ENCODE results near the gene SDK1.

SDK1 gene

GRCh38 chr7:4265676-4266075 lies 964.6 kb downstream of the SDK1 start:
- Histone ChIP-seq H3K36me3 (ENCODE audit: control insufficient read depth in 2 of 2, insufficient read depth in 1 of 2, low read length in 2 of 2) (no peaks in the 10 kb centered on the region), H3K27ac (ENCODE audit: extremely low read depth, low read depth, low read length) (no peak overlapping the region), H3K9me3 (ENCODE audit: control insufficient read depth, insufficient read depth, low read depth, low read length) (no peaks in the 10 kb centered on the region), H3K4me3 (ENCODE audit: low read depth, low read length) (no peak overlapping the region), H3K4me1 (ENCODE audit: control insufficient read depth, insufficient read depth, low read length) (no peaks in the 10 kb centered on the region)
- CTCF ChIA-PET = no interaction called here
- no peak for TF ChIP-seq ZNF677 (tag by site-specific recombination; IDR thresholded peaks at IDR 0.05)
- TF ChIP-seq, protein P1, sequence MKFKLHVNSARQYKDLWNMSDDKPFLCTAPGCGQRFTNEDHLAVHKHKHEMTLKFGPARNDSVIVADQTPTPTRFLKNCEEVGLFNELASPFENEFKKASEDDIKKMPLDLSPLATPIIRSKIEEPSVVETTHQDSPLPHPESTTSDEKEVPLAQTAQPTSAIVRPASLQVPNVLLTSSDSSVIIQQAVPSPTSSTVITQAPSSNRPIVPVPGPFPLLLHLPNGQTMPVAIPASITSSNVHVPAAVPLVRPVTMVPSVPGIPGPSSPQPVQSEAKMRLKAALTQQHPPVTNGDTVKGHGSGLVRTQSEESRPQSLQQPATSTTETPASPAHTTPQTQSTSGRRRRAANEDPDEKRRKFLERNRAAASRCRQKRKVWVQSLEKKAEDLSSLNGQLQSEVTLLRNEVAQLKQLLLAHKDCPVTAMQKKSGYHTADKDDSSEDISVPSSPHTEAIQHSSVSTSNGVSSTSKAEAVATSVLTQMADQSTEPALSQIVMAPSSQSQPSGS (tag by site-specific recombination; IDR thresholded peaks at IDR 0.05; ENCODE audit: low read depth) = no peak
- no peak for TF ChIP-seq RBAK (tag by site-specific recombination; IDR thresholded peaks at IDR 0.05)
- TF ChIP-seq TRIM28 (IDR thresholded peaks at IDR 0.05; ENCODE audit: borderline replicate concordance, low read length) = no peak
- no peak for TF ChIP-seq ZFP3 (tag by site-specific recombination; IDR thresholded peaks at IDR 0.05; ENCODE audit: low read depth)
- TF ChIP-seq ZNF132 (tag by site-specific recombination; IDR thresholded peaks at IDR 0.05; ENCODE audit: borderline replicate concordance) = no peak
- no peak for TF ChIP-seq ZNF510 (tag by site-specific recombination; IDR thresholded peaks at IDR 0.05; ENCODE audit: insufficient replicate concordance)
- TF ChIP-seq, protein P2, sequence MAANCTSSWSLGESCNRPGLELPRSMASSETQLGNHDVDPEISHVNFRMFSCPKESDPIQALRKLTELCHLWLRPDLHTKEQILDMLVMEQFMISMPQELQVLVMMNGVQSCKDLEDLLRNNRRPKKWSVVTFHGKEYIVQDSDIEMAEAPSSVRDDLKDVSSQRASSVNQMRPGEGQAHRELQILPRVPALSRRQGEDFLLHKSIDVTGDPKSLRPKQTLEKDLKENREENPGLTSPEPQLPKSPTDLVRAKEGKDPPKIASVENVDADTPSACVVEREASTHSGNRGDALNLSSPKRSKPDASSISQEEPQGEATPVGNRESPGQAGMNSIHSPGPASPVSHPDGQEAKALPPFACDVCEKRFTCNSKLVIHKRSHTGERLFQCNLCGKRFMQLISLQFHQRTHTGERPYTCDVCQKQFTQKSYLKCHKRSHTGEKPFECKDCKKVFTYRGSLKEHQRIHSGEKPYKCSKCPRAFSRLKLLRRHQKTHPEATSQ (tag by site-specific recombination; IDR thresholded peaks at IDR 0.05) = no peak
- POLR2A ChIA-PET = no interaction called here

DNA sequence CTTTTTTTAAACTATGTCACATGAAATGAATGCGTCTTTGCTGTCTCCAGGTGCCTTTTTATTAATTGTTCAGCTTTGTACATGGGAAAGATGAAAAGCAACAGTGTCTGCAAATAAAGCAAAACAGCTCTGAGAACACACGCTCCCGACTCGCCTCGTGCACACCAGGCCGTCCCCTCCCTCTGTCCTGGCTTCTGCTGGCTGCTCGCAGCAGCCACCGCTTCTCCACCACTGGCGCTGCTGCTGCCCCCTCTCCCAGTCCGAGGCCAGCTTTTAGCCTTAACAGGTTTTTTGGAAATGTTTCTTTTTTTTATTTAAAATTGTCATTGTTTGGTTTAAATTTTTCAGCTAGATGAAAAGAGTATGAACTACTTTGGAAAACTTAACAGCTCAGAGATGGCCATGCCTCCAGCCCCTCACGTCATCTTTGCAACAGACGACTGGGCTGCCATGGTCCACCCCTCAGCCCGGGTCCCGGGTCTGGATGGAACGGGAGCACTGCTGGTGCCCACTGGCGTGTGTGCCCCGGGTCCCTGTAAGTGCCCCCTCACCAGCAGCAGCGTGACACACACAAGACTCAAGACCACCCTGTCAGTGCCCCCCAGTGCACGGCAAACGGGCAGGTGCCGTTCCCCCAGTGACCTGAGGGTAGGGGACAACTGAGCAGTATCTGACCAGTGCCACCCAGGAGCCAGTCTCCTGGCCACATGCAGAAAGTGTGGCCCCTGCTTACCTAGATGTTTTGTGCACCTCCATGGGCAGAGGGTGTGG lies 965.4 kb downstream of the SDK1 start:
- Histone ChIP-seq H3K4me1 (ENCODE audit: control insufficient read depth, insufficient read depth, low read length) (no peaks in the 10 kb centered on the region), H3K4me3 (ENCODE audit: low read depth, low read length) (no peak overlapping the region), H3K27ac (ENCODE audit: extremely low read depth, low read depth, low read length) (no peak overlapping the region), H3K36me3 (ENCODE audit: control insufficient read depth in 2 of 2, insufficient read depth in 1 of 2, low read length in 2 of 2) (no peaks in the 10 kb centered on the region), H3K9me3 (ENCODE audit: control insufficient read depth, insufficient read depth, low read depth, low read length) (no peaks in the 10 kb centered on the region)
- POLR2A ChIA-PET = no interaction called here
- CTCF ChIA-PET = interaction anchor here (0.6 kb wide), 1 partner anchor 40 kb away, joined by 3 read pairs; no protein-coding TSS in a partner anchor
- TF ChIP-seq ZNF404 (tag by site-specific recombination; IDR thresholded peaks at IDR 0.05) (no peak), KLF17 (tag by site-specific recombination; IDR thresholded peaks at IDR 0.05) (no peak), PRDM6 (tag by site-specific recombination; IDR thresholded peaks at IDR 0.05) (no peak), ZNF155 (tag by site-specific recombination; IDR thresholded peaks at IDR 0.05) (no peak), ZNF175 (tag by site-specific recombination; IDR thresholded peaks at IDR 0.05) (no peak), ZNF114 (tag by site-specific recombination; IDR thresholded peaks at IDR 0.05) (no peak)
- TF ChIP-seq, protein P3, sequence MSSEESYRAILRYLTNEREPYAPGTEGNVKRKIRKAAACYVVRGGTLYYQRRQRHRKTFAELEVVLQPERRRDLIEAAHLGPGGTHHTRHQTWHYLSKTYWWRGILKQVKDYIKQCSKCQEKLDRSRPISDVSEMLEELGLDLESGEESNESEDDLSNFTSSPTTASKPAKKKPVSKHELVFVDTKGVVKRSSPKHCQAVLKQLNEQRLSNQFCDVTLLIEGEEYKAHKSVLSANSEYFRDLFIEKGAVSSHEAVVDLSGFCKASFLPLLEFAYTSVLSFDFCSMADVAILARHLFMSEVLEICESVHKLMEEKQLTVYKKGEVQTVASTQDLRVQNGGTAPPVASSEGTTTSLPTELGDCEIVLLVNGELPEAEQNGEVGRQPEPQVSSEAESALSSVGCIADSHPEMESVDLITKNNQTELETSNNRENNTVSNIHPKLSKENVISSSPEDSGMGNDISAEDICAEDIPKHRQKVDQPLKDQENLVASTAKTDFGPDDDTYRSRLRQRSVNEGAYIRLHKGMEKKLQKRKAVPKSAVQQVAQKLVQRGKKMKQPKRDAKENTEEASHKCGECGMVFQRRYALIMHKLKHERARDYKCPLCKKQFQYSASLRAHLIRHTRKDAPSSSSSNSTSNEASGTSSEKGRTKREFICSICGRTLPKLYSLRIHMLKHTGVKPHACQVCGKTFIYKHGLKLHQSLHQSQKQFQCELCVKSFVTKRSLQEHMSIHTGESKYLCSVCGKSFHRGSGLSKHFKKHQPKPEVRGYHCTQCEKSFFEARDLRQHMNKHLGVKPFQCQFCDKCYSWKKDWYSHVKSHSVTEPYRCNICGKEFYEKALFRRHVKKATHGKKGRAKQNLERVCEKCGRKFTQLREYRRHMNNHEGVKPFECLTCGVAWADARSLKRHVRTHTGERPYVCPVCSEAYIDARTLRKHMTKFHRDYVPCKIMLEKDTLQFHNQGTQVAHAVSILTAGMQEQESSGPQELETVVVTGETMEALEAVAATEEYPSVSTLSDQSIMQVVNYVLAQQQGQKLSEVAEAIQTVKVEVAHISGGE (tag by site-specific recombination; conservative IDR thresholded peaks at IDR 0.05; ENCODE audit: low read depth) = no peak
- TF ChIP-seq, protein P4, sequence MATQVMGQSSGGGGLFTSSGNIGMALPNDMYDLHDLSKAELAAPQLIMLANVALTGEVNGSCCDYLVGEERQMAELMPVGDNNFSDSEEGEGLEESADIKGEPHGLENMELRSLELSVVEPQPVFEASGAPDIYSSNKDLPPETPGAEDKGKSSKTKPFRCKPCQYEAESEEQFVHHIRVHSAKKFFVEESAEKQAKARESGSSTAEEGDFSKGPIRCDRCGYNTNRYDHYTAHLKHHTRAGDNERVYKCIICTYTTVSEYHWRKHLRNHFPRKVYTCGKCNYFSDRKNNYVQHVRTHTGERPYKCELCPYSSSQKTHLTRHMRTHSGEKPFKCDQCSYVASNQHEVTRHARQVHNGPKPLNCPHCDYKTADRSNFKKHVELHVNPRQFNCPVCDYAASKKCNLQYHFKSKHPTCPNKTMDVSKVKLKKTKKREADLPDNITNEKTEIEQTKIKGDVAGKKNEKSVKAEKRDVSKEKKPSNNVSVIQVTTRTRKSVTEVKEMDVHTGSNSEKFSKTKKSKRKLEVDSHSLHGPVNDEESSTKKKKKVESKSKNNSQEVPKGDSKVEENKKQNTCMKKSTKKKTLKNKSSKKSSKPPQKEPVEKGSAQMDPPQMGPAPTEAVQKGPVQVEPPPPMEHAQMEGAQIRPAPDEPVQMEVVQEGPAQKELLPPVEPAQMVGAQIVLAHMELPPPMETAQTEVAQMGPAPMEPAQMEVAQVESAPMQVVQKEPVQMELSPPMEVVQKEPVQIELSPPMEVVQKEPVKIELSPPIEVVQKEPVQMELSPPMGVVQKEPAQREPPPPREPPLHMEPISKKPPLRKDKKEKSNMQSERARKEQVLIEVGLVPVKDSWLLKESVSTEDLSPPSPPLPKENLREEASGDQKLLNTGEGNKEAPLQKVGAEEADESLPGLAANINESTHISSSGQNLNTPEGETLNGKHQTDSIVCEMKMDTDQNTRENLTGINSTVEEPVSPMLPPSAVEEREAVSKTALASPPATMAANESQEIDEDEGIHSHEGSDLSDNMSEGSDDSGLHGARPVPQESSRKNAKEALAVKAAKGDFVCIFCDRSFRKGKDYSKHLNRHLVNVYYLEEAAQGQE (tag by site-specific recombination; IDR thresholded peaks at IDR 0.05) = no peak

All from HEK293 (cell line).